Right cardiac atrium (tissue), 5 donors: ENCODE results near the gene PACS2. TPM values are rescaled to one million over a fixed set of nuclear protein-coding genes. Genes with fewer than 3 reads are reported as not detected.
"Not testable (repeated sequence)": the region's sequence is repeated elsewhere in the genome, so short reads cannot be mapped to it uniquely, and the experiment has no call there.

Source experiments
- ATAC-seq, 2 donors: fragments of 200-7000 bp; cut with Tn5 transposase; one replicate each; pipeline versions ENCODE4 v1.8.0 to v1.9.1; 2020; ENCODE audit warnings: moderate library complexity in 2 of 2, mild to moderate bottlenecking in 1 of 2
- DNase-seq, 3 donors: peaks; one replicate each; pipeline ENCODE4 v3.0.0-alpha.2; 2020
- H3K27ac ChIP-seq: one replicate; pipeline ENCODE4 v1.5.1; 2013; ENCODE audit warnings: mild to moderate bottlenecking, low read length, control low read depth, moderate library complexity
- H3K27me3 ChIP-seq: one replicate; pipeline ENCODE4 v1.6.1; 2013; ENCODE audit not compliant: control insufficient read depth, insufficient read depth
- H3K4me1 ChIP-seq: one replicate; pipeline ENCODE4 v1.6.1; 2013; ENCODE audit warnings: low read length; ENCODE audit not compliant: control insufficient read depth, insufficient read depth
- H3K4me3 ChIP-seq: one replicate; pipeline ENCODE4 v1.5.1; 2013; ENCODE audit warnings: low read length, control low read depth
- H3K9me3 ChIP-seq: one replicate; pipeline ENCODE4 v1.6.1; 2013; ENCODE audit warnings: low read length; ENCODE audit not compliant: control insufficient read depth
- WGBS: extraction: QIAGEN DNeasy Blood & Tissue Kit; methylation state at CpG from one replicate; pipeline ENCODE4 v1.1.7; 2013; 5-methylcytosine and 5-hydroxymethylcytosine counted together
- intact Hi-C, 4 donors: fragments of 100-400 bp; cut with DNase I; formaldehyde crosslinking; loops; one replicate each; pipeline versions ENCODE4 v1.11.0 to v1.14.0; 2022 to 2023
- polyA plus RNA-seq: library from polyadenylated mRNA; stranded (reverse); fragments of 200-250 nt; gene quantifications from one replicate; pipeline ENCODE4 v1.2.3, GENCODE V29; 2013
- total RNA-seq, 4 donors: library from RNA; stranded (reverse); fragmentation: NEBNext Ultra II Directional; extraction: Animal tissue kit (Norgen Biotek cat#: 25700); gene quantifications; one replicate each; pipeline ENCODE4 v1.2.1, GENCODE V29; 2021
- donor health status: healthy with polysubstance abuse.
- donor health status: DM: no; HTN: yes; CAD: no.
- donor health status: DM: no; HTN: no; CAD: no.
- donor health status: DM: no; HTN: yes; CAD: no; lungs with severe emphysema.
- donor health status: DM: yes; HTN: yes; CAD: no.

PACS2 gene
- total and polyA plus RNA-seq, 5 donors = 50.6 to 67.0 (median 63.0) TPM

GRCh38 chr14:105353136-105353535 lies 38.6 kb downstream of the PACS2 start:
- Histone ChIP-seq H3K4me1 (no peaks in the 10 kb centered on the region), H3K9me3 (no peaks in the 10 kb centered on the region), H3K27ac (no peak overlapping the region), H3K4me3 (no peak overlapping the region), H3K27me3 (no peaks in the 10 kb centered on the region)
- no peak for ATAC-seq
- WGBS = 91% methylated on average over 10 of the region's 10 CpGs
- intact Hi-C loops = loop anchor here (5.0 to 10.0 kb wide), 4 partner anchors 148 to 368 kb away; partner anchors contain the start of gene CLBA1 (in 1 of the 4)
- DNase-seq = peak in 2 of 3 donors; percentile 36 to 45

- ATAC-seq (no peak), DNase-seq (peak in 1 of 3 donors; percentile 35)
- 94% methylated on average over 20 of the region's 20 CpGs for WGBS
- H3K4me1 ChIP-seq = no peaks in the 10 kb centered on the region
- intact Hi-C loops = loop anchor here (5.0 to 10.0 kb wide), 4 partner anchors 150 to 370 kb away; partner anchors contain the start of gene CLBA1 (in 1 of the 4)
- no peak overlapping the region for H3K27ac ChIP-seq
- H3K4me3 ChIP-seq = no peak overlapping the region
- no peaks in the 10 kb centered on the region for H3K9me3 ChIP-seq
- no peaks in the 10 kb centered on the region for H3K27me3 ChIP-seq
Measured at GRCh38 chr14:105354541-105354940, 40.0 kb downstream of the PACS2 start.

DNA sequence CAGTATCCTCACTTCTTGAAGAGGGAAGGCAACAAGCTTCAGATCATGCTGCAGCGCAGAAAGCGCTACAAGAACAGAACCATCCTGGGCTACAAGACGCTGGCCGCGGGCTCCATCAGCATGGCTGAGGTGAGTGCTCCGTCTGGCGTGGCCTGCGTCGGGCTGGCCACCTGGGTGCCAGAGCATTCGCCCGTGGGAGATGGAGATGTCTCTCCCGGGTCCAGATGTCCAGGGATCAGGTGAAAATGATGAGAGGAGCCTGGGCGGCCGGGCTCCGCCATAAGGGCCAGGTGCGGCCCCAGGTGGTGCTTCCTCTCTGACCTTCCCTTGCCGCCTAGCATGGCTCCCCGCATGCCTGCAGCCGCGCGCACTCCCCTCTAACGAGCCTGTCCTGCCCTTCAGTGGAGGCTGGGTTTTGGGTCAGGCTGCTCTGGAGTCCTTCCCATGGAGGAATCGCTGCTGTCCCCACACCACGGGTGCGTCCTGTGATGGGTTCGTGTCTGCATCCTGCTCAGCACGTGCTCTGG lies 40.6 kb downstream of the PACS2 start:
- H3K4me1 ChIP-seq = no peaks in the 10 kb centered on the region
- H3K27me3 ChIP-seq = no peaks in the 10 kb centered on the region
- DNase-seq = peak in 1 of 3 donors; percentile 48
- no peak overlapping the region for H3K27ac ChIP-seq
- no peak for ATAC-seq
- no peak overlapping the region for H3K4me3 ChIP-seq
- intact Hi-C loops = loop anchor here in 2 of 4 donors (10.0 kb wide), 2 partner anchors 150 to 370 kb away; partner anchors contain the start of gene CLBA1 (in 1 of the 2)
- WGBS = 90% methylated on average over 27 of the region's 27 CpGs
- H3K9me3 ChIP-seq = no peaks in the 10 kb centered on the region

DNA sequence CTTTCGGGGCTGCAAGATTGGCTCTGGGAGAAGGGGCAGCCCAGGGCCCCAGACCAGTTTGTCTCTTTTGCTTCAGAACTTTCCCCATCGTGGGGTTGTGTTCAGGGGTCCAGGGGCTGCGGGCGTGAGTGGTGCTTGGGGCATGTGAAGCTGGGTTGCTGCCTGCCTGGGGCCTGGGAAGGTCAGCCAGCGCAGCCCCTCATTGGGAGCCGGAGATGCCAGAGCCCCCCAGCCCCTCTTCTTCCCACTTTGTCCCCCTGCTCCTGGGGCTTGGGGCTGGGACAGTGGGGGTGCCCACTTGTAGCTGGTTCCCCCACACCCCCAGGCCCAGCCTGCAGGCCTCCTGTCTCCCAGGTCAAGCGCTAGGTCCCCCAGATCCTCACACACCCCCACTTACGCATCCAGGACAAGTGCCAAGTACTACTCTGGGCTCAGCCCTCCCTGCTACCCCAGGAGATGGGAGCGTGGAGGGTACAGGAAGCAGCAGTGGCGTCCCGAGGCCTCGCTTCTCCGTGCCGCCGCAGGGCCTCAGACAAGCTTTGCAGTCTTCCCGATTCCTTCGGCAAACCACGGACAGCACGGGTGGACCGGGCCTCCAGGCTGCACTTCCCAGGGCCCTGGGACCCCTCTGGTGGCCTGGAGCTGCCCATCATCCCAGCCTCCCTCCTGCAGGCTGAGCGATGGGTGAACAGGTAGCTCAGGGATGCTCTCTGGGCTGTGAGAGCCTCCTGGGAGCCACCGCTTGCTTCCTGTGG lies 41.5 kb downstream of the PACS2 start:
- Histone ChIP-seq H3K4me3 (no peak overlapping the region), H3K27me3 (no peaks in the 10 kb centered on the region), H3K4me1 (no peaks in the 10 kb centered on the region), H3K27ac (no peak overlapping the region), H3K9me3 (no peaks in the 10 kb centered on the region)
- intact Hi-C loops = loop anchor here in 2 of 4 donors (10.0 kb wide), 2 partner anchors 151 to 371 kb away; partner anchors contain the start of gene CLBA1 (in 1 of the 2)
- ATAC-seq (no peak), DNase-seq (no peak)
- WGBS = 92% methylated on average over 22 of the region's 22 CpGs

DNA sequence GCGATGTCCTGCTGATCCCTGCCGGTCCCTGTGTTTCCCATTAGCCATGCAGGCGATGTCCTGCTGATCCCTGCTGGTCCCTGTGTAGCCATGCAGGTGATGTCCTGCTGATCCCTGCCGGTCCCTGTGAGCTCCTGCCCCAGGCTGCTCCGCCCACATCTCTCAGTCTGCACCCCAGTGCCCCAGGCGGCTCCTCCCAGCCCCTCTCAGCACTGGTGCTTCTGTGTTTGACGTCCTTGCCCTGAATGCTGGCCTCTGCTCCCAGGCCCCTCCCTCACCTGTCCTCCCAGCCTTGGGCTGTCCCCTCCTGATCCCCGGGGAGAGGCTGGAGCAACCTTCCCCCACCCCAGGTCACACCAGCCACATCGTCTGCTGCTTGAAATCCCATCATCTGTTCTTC lies 42.4 kb downstream of the PACS2 start:
- DNase-seq (no peak), ATAC-seq (no peak)
- 86% methylated on average over 9 of the region's 9 CpGs for WGBS
- Histone ChIP-seq H3K27me3 (no peaks in the 10 kb centered on the region), H3K4me3 (no peak overlapping the region), H3K27ac (no peak overlapping the region), H3K9me3 (no peaks in the 10 kb centered on the region), H3K4me1 (no peaks in the 10 kb centered on the region)
- intact Hi-C loops = loop anchor here in 2 of 4 donors (10.0 kb wide), 2 partner anchors 152 to 372 kb away; partner anchors contain the start of gene CLBA1 (in 1 of the 2)

GRCh38 chr14:105357626-105358025 lies 43.1 kb downstream of the PACS2 start:
- H3K4me3 ChIP-seq = no peak overlapping the region
- H3K4me1 ChIP-seq = no peaks in the 10 kb centered on the region
- H3K27me3 ChIP-seq = no peaks in the 10 kb centered on the region
- ATAC-seq (peak in 1 of 2 donors; percentile 7), DNase-seq (peak in 1 of 3 donors; percentile 47)
- H3K27ac ChIP-seq = no peak overlapping the region
- WGBS = 94% methylated on average over 17 of the region's 17 CpGs
- no peaks in the 10 kb centered on the region for H3K9me3 ChIP-seq
- intact Hi-C loops = loop anchor here in 2 of 4 donors (10.0 kb wide), 2 partner anchors 153 to 373 kb away; partner anchors contain the start of gene CLBA1 (in 1 of the 2)

DNA sequence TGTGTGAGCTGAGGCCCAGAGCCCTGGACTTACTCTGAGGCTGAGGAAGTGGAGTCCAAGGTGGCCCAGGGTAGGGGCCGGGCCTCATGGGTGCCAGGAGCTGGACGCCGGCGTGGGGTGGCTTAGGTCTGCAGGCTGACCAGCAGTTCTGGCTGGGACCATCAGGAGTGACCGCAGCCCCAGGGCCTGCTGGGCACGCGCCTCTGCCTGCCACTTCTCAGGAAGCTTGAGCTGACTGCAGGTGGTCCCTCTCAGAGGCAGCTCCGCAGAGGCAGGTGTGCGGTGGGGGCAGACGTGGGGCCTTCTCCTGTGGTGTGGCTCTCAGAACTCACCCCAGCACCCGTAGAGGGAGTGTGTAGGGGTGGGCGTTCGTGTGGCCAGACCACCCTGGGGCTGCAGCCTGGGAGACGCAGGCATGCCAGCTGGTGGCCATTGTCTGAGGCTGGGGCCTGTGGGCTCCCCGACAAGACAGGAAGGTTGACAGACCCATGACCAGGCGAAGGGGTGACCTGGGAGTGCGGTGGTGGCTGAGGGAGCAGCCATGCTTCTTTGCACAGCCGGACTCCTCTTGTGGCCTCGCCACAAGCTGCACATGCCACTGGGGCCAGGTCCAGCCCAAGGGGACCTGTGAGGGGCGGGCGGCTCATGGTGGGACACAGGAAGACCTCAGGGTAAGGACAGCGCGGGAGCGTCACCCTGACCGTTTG lies 43.7 kb downstream of the PACS2 start:
- no peaks in the 10 kb centered on the region for H3K27me3 ChIP-seq
- no peaks in the 10 kb centered on the region for H3K9me3 ChIP-seq
- intact Hi-C loops = loop anchor here in 2 of 4 donors (10.0 kb wide), 2 partner anchors 153 to 373 kb away; partner anchors contain the start of gene CLBA1 (in 1 of the 2)
- no peaks in the 10 kb centered on the region for H3K4me1 ChIP-seq
- H3K27ac ChIP-seq = no peak overlapping the region
- peak in 1 of 2 donors; percentile 10 for ATAC-seq
- DNase-seq = peak in 1 of 3 donors; percentile 47
- WGBS = 92% methylated on average over 25 of the region's 25 CpGs
- H3K4me3 ChIP-seq = no peak overlapping the region

DNA sequence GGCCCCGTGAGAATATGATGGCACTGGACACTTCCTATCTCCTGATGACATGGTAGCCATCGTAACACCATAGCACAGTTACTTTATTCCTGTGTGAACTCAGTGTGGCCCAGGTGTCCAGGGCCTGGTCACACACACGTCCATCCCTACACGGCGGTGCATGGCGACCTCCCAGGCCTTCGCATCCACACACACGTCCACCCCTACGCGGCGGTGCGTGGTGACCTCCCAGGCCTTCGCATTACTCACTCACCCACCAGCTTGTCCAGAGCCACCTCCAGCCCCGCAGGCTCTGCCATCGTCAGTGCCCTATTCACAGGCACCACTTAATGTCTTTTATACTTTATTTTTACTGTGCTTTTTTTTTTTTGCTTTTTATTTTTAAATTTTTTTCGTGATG lies 44.4 kb downstream of the PACS2 start:
- intact Hi-C loops = loop anchor here in 2 of 4 donors (10.0 kb wide), 2 partner anchors 154 to 374 kb away; partner anchors contain the start of gene CLBA1 (in 1 of the 2)
- Histone ChIP-seq H3K4me3 (no peak overlapping the region), H3K27me3 (no peaks in the 10 kb centered on the region), H3K27ac (no peak overlapping the region), H3K4me1 (no peaks in the 10 kb centered on the region), H3K9me3 (no peaks in the 10 kb centered on the region)
- DNase-seq (peak in 1 of 3 donors; percentile 34), ATAC-seq (no peak)
- 90% methylated on average over 16 of the region's 16 CpGs for WGBS

GRCh38 chr14:105361412-105361811 lies 46.9 kb downstream of the PACS2 start:
- H3K9me3 ChIP-seq, H3K4me3 ChIP-seq, H3K27me3 ChIP-seq, H3K27ac ChIP-seq, ATAC-seq, intact Hi-C loops, DNase-seq, H3K4me1 ChIP-seq: not testable (repeated sequence)
- 97% methylated on average over 10 of the region's 10 CpGs for WGBS

GRCh38 chr14:105363847-105364708 lies 49.5 kb downstream of the PACS2 start:
- peak; percentile 45 to 58 for ATAC-seq
- intact Hi-C loops = no loop called here
- H3K4me1 ChIP-seq = no peaks in the 10 kb centered on the region
- H3K27ac ChIP-seq = no peak overlapping the region
- H3K4me3 ChIP-seq = no peak overlapping the region
- peak in 2 of 3 donors; percentile 51 to 83 for DNase-seq
- H3K27me3 ChIP-seq = no peaks in the 10 kb centered on the region
- H3K9me3 ChIP-seq = no peaks in the 10 kb centered on the region
- whole genome bisulfite sequencing = 8% methylated on average over 58 of the region's 58 CpGs
